ENCODE measurements around the gene CCDC7.

CCDC7 gene

DNA sequence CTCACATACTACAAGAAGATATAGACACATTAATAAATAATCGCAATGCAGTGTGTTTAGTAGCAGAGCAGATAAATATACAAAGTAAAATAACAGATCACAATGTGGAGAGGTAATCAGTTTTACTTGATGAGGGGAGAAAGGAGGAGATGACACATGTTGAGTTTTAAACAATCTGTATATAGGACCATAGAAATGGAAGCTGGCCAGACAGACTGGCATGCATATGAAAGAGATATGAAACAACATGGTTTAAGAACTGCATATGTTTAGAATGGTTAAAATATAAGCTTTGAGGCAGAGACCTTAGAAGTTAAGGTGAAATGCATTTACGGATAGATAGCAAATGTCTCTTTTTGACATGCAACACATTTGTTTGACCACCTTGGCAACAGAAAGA is 19.8 kb upstream of the CCDC7 start:
- TF ChIP-seq, protein P1, sequence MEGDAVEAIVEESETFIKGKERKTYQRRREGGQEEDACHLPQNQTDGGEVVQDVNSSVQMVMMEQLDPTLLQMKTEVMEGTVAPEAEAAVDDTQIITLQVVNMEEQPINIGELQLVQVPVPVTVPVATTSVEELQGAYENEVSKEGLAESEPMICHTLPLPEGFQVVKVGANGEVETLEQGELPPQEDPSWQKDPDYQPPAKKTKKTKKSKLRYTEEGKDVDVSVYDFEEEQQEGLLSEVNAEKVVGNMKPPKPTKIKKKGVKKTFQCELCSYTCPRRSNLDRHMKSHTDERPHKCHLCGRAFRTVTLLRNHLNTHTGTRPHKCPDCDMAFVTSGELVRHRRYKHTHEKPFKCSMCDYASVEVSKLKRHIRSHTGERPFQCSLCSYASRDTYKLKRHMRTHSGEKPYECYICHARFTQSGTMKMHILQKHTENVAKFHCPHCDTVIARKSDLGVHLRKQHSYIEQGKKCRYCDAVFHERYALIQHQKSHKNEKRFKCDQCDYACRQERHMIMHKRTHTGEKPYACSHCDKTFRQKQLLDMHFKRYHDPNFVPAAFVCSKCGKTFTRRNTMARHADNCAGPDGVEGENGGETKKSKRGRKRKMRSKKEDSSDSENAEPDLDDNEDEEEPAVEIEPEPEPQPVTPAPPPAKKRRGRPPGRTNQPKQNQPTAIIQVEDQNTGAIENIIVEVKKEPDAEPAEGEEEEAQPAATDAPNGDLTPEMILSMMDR (IDR thresholded peaks at IDR 0.05), result no peak

DNA sequence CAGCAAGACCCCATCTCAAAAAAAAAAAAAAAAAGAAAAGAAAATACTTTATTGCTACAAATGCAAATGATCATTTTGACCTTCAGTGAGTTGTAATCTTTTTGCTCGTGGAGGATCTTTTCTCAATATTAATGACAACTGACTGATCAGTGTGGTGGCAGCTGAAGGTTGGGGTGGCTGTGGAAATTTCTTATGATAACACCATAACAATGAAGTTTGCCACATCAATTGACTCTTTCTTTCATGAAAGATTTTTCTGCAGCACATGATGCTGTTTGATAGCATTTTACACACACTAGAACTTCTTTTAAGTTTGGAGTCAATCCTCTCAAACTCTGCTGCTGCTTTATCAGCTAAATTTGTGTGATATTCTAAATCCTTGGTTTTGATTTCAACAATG is 12.4 kb upstream of the CCDC7 start:
- TF ChIP-seq, protein P1 (IDR thresholded peaks at IDR 0.05), result no peak

DNA sequence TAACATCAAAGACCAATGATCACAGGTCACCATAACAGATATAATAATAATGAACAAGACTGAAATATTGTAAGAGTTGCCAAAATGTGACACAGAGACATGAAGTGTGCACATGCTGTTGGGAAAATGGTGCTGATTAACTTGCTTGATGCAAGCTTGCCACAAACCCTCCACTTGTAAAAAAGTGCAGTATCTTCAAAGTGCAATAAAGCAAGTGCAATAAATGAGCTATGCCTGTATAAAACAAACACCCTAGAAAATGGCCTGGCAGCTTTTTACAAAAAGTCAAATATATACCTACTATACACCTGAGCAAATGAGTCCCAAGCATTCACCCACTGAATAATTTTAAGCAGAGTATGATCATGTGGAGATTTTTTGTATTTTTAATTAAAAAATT is 9.7 kb upstream of the CCDC7 start:
- TF ChIP-seq, protein P1 (IDR thresholded peaks at IDR 0.05), result no peak

DNA sequence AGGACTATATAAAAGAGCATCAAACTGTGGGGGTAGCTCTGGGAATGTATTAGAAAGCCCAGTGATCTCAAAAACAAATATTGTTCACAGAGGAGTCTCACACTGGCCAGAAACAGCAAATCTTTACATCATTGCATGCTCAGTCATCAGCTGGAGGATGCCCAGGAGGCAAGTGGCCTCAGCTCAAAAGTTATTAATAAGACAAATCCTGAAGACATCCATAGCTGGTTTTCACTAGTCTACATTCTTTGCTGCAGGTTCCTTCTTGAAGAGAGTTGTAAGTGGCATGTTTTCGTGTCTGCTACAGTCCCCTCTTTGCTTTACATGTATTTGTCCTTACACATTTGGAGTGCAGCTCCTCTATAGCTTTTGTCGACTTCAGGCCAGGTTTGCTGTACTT is 8.6 kb upstream of the CCDC7 start:
- TF ChIP-seq, protein P1 (IDR thresholded peaks at IDR 0.05), result no peak

DNA sequence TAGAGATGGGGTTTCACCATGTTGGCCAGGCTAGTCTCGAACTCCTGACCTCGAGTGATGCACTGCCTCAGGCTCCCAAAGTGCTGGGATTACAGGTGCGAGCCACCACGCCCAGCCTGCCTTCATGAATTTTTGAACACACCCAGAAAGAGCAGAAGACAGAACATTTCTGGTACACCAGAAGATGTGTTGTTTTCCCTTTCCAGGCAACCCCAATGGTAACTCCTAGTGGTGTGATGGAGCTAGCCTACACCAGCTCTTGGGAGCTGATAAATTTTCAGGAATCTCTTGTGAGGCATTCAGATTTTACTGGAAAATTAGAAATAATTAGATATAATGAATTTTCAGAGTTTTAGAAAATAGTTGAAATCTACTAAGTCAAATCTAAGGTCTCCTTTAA is 904 bp upstream of the CCDC7 start:
- TF ChIP-seq, protein P1 (IDR thresholded peaks at IDR 0.05), result no peak

DNA sequence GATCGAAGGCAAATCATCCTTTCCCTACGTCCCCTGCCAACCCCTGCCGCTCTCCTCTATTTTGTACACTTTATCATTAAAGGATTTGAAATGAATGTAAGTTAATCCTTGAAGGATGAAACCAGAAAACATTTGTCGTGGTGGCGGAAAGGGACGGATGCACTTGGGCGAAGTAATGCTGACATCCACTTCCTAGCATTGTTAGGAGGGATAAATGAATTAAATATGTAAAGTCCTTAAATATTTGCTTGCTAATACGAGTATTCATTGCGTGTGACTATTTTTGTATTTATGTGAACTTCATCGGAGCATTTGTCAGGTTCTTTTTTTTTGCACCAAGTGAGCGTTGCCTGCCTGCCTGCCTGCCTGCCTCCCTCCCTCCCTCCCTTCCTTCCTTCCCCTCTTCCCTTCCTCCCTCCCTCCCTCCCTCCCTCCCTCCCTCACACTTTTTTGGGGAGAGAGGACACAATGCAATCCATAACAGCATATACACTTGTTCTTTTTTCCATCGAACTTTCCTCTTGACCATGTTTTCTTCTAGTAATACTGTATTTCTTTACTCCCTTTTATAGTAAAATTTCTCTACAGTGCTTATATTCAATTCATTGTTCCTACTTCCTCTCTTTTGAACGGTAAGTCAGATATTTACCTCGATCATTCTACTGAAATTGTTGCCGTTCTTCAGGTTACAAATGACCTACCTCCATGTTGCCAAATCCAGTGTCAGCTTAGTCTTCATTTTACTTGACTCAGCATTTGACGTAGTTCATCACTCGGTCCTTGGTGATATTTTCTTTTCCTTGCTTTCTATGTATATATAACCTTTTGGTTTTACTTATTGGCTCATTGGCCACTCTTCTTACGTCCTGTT is 831 bp downstream of the CCDC7 start:
- TF ChIP-seq, protein P1 (IDR thresholded peaks at IDR 0.05), result no peak

DNA sequence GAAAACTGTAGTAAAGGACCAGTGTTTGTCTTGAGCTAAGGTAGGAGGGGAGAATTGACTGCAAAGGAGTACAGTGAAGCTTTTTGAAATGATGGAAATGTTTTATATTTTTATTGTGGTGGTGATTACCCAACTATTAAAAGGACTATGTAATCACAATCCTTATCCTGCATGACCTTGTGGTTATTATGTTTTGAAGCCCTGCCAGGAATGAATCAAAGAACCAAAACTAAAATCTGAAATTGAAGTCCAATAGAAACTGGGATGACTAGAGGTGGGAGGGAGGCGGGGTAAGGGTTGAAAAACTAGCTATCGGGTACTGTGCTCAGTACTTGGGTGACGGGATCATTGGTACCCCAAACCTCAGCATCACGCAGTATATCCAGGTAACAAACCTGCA is 8.2 kb downstream of the CCDC7 start:
- TF ChIP-seq, protein P1 (IDR thresholded peaks at IDR 0.05), result no peak
